T-helper 17 cell (primary cell): ENCODE results near the gene IL21R. TPM values are rescaled to one million over a fixed set of nuclear protein-coding genes. Genes with fewer than 3 reads are reported as not detected.
A peak's percentile ranks its signal among the peaks of the same experiment; 100 is the strongest.

Source experiments
- ATAC-seq: fragments of 150-1000 bp; cut with Tn5 transposase; 2 replicates; pipeline ENCODE4 v1.10.0; 2021; ENCODE audit warnings: mild to moderate bottlenecking, moderate library complexity
- DNase-seq, 3 donors: peaks; one replicate each; pipeline versions ENCODE4 v3.0.0 to v3.0.0-alpha.2; 2020 to 2021
- H3K9me3 ChIP-seq: one replicate; pipeline ENCODE4 v1.7.0; 2013; ENCODE audit warnings: low read length, mild to moderate bottlenecking; ENCODE audit not compliant: control insufficient read depth, poor library complexity, severe bottlenecking
- H3K27ac Mint-ChIP-seq: one replicate; pipeline ENCODE4 v1.8.0; 2022; ENCODE audit warnings: mild to moderate bottlenecking, moderate library complexity, mixed read lengths
- H3K27me3 Mint-ChIP-seq: one replicate; pipeline ENCODE4 v1.8.0; 2022; ENCODE audit warnings: mixed read lengths
- H3K36me3 Mint-ChIP-seq: one replicate; pipeline ENCODE4 v1.8.0; 2022; ENCODE audit warnings: low read depth, mixed read lengths
- H3K4me1 Mint-ChIP-seq: one replicate; pipeline ENCODE4 v1.8.0; 2022; ENCODE audit warnings: mild to moderate bottlenecking, mixed read lengths
- H3K4me3 Mint-ChIP-seq: one replicate; pipeline ENCODE4 v1.8.0; 2022; ENCODE audit warnings: mild to moderate bottlenecking, moderate library complexity, mixed read lengths
- total RNA-seq, 4 donors: library from RNA in 2 of 4; stranded (reverse) in 2 of 4; gene quantifications; one replicate each; pipeline ENCODE4 v1.2.3 and lab custom pipeline; 2022 to 2026

Gene IL21R
- total RNA-seq, 2 donors from 2014 or later, result 17.6 to 26.4 TPM

GRCh38 chr16:27481282-27481934, 79.4 kb downstream of the IL21R start:
- H3K9me3 ChIP-seq, result no peaks in the 10 kb centered on the region
- no peaks in the 10 kb centered on the region for H3K27me3 Mint-ChIP-seq
- no peaks in the 10 kb centered on the region for H3K4me1 Mint-ChIP-seq
- H3K4me3 Mint-ChIP-seq, result no peak overlapping the region
- peak overlapping the region; percentile 47 for H3K27ac Mint-ChIP-seq
- no peak for ATAC-seq
- H3K36me3 Mint-ChIP-seq, result peaks cover 28% of the 10 kb centered on the region
- no peak for DNase-seq

- no peak overlapping the region for H3K4me3 Mint-ChIP-seq
- H3K4me1 Mint-ChIP-seq, result no peaks in the 10 kb centered on the region
- ATAC-seq (no peak), DNase-seq (no peak)
- H3K27me3 Mint-ChIP-seq, result no peaks in the 10 kb centered on the region
- H3K9me3 ChIP-seq, result no peaks in the 10 kb centered on the region
- H3K27ac Mint-ChIP-seq, result no peak overlapping the region
- H3K36me3 Mint-ChIP-seq, result peaks cover 25% of the 10 kb centered on the region
Observed at GRCh38 chr16:27482397-27483087, 80.6 kb downstream of the IL21R start.

GRCh38 chr16:27483088-27483437, 81.1 kb downstream of the IL21R start:
- no peak overlapping the region for H3K27ac Mint-ChIP-seq
- H3K4me3 Mint-ChIP-seq, result no peak overlapping the region
- DNase-seq (no peak), ATAC-seq (no peak)
- no peaks in the 10 kb centered on the region for H3K4me1 Mint-ChIP-seq
- peaks cover 25% of the 10 kb centered on the region for H3K36me3 Mint-ChIP-seq
- no peaks in the 10 kb centered on the region for H3K9me3 ChIP-seq
- no peaks in the 10 kb centered on the region for H3K27me3 Mint-ChIP-seq

GRCh38 chr16:27483624-27484023, 81.7 kb downstream of the IL21R start:
- Mint-ChIP-seq H3K36me3 (peaks cover 22% of the 10 kb centered on the region), H3K4me3 (no peak overlapping the region), H3K27me3 (no peaks in the 10 kb centered on the region), H3K4me1 (no peaks in the 10 kb centered on the region), H3K27ac (no peak overlapping the region)
- ATAC-seq (no peak), DNase-seq (no peak)
- no peaks in the 10 kb centered on the region for H3K9me3 ChIP-seq

- peaks cover 25% of the 10 kb centered on the region for H3K36me3 Mint-ChIP-seq
- no peak overlapping the region for H3K4me3 Mint-ChIP-seq
- H3K9me3 ChIP-seq, result no peaks in the 10 kb centered on the region
- no peak for DNase-seq
- no peak for ATAC-seq
- no peaks in the 10 kb centered on the region for H3K4me1 Mint-ChIP-seq
- H3K27ac Mint-ChIP-seq, result peak overlapping the region; percentile 57
- no peaks in the 10 kb centered on the region for H3K27me3 Mint-ChIP-seq
Observed at GRCh38 chr16:27485126-27485525, 83.2 kb downstream of the IL21R start.

- Mint-ChIP-seq H3K4me3 (no peak overlapping the region), H3K27me3 (no peaks in the 10 kb centered on the region), H3K36me3 (peaks cover 25% of the 10 kb centered on the region), H3K27ac (no peak overlapping the region), H3K4me1 (no peaks in the 10 kb centered on the region)
- ATAC-seq (no peak), DNase-seq (no peak)
- H3K9me3 ChIP-seq, result no peaks in the 10 kb centered on the region
Observed at GRCh38 chr16:27485811-27486210, 83.8 kb downstream of the IL21R start.

GRCh38 chr16:27486344-27486743, 84.4 kb downstream of the IL21R start:
- H3K4me1 Mint-ChIP-seq, result peaks cover 3% of the 10 kb centered on the region
- no peaks in the 10 kb centered on the region for H3K27me3 Mint-ChIP-seq
- ATAC-seq, result no peak

GRCh38 chr16:27486760-27487159, 84.8 kb downstream of the IL21R start:
- Mint-ChIP-seq H3K4me1 (peaks cover 3% of the 10 kb centered on the region), H3K27me3 (no peaks in the 10 kb centered on the region), H3K36me3 (peaks cover 22% of the 10 kb centered on the region), H3K27ac (no peak overlapping the region), H3K4me3 (no peak overlapping the region)
- H3K9me3 ChIP-seq, result no peaks in the 10 kb centered on the region
- DNase-seq (no peak), ATAC-seq (no peak)

More at GRCh38 chr16:27486344-27486743, 84.4 kb downstream of the IL21R start:
- H3K27ac Mint-ChIP-seq, result no peak overlapping the region
- no peak overlapping the region for H3K4me3 Mint-ChIP-seq
- DNase-seq, result no peak
- H3K36me3 Mint-ChIP-seq, result peaks cover 24% of the 10 kb centered on the region
- H3K9me3 ChIP-seq, result no peaks in the 10 kb centered on the region

GRCh38 chr16:27489421-27489820, 87.4 kb downstream of the IL21R start:
- ATAC-seq (no peak), DNase-seq (no peak)
- Mint-ChIP-seq H3K4me1 (peaks cover 5% of the 10 kb centered on the region), H3K36me3 (peaks cover 20% of the 10 kb centered on the region), H3K27ac (no peak overlapping the region), H3K4me3 (no peak overlapping the region), H3K27me3 (no peaks in the 10 kb centered on the region)
- no peaks in the 10 kb centered on the region for H3K9me3 ChIP-seq

GRCh38 chr16:27489906-27490305, 87.9 kb downstream of the IL21R start:
- Mint-ChIP-seq H3K4me1 (peaks cover 5% of the 10 kb centered on the region), H3K27me3 (no peaks in the 10 kb centered on the region), H3K27ac (no peak overlapping the region), H3K4me3 (no peak overlapping the region), H3K36me3 (peaks cover 18% of the 10 kb centered on the region)
- DNase-seq (no peak), ATAC-seq (no peak)
- H3K9me3 ChIP-seq, result no peaks in the 10 kb centered on the region

GRCh38 chr16:27491894-27492587, 90.1 kb downstream of the IL21R start:
- H3K9me3 ChIP-seq, result no peaks in the 10 kb centered on the region
- no peak for DNase-seq
- peaks cover 12% of the 10 kb centered on the region for H3K36me3 Mint-ChIP-seq
- peak overlapping the region; percentile 60 for H3K27ac Mint-ChIP-seq
- no peak for ATAC-seq
- H3K4me1 Mint-ChIP-seq, result peaks cover 5% of the 10 kb centered on the region
- H3K4me3 Mint-ChIP-seq, result no peak overlapping the region
- H3K27me3 Mint-ChIP-seq, result no peaks in the 10 kb centered on the region

- Mint-ChIP-seq H3K36me3 (peaks cover 12% of the 10 kb centered on the region), H3K27ac (no peak overlapping the region), H3K4me3 (no peak overlapping the region), H3K4me1 (peaks cover 5% of the 10 kb centered on the region), H3K27me3 (no peaks in the 10 kb centered on the region)
- no peak for DNase-seq
- no peak for ATAC-seq
- H3K9me3 ChIP-seq, result no peaks in the 10 kb centered on the region
Observed at GRCh38 chr16:27492588-27492979, 90.6 kb downstream of the IL21R start.

- Mint-ChIP-seq H3K27ac (no peak overlapping the region), H3K4me1 (peaks cover 5% of the 10 kb centered on the region), H3K4me3 (no peak overlapping the region), H3K36me3 (peaks cover 17% of the 10 kb centered on the region), H3K27me3 (no peaks in the 10 kb centered on the region)
- H3K9me3 ChIP-seq, result no peaks in the 10 kb centered on the region
- ATAC-seq, result no peak
- no peak for DNase-seq
Observed at GRCh38 chr16:27495191-27495590, 93.2 kb downstream of the IL21R start.
